ENCODE data around the gene ZNF514. TPM values are rescaled to one million over a fixed set of nuclear protein-coding genes. Genes with fewer than 3 reads are reported as not detected.

Gene ZNF514
- total RNA-seq, 1 experiment from 2014 or later: 8.5 TPM

Other genes with a start within 250 kb of the ZNF514 start
- not detected for gene MAL, start 134.1 kb downstream of the ZNF514 start, total RNA-seq (2021; ENCODE audit: unreplicated experiment)
- 70.6 TPM for gene MRPS5, start 38.0 kb downstream of the ZNF514 start, total RNA-seq (2021; ENCODE audit: unreplicated experiment)
- 3.4 TPM for gene ZNF2, start 6.0 kb upstream of the ZNF514 start, total RNA-seq (2021; ENCODE audit: unreplicated experiment)
- gene ZNF892, start 47.7 kb upstream of the ZNF514 start, total RNA-seq (2021; ENCODE audit: unreplicated experiment): 0.27 TPM
- gene PROM2, start 114.6 kb upstream of the ZNF514 start, total RNA-seq (2021; ENCODE audit: unreplicated experiment): 11.9 TPM
- gene KCNIP3, start 137.5 kb upstream of the ZNF514 start, total RNA-seq (2021; ENCODE audit: unreplicated experiment): 3.1 TPM
- gene FAHD2A, start 242.9 kb upstream of the ZNF514 start, total RNA-seq (2021; ENCODE audit: unreplicated experiment): 25.4 TPM

Data from HCT116 (cell line).